D721Med (cell line): ENCODE data around the gene ARHGAP6.

ENCODE experiments used
- DNase-seq: peaks from one replicate; pipeline ENCODE4 v3.0.0; 2011; ENCODE audit warnings: low spot score; ENCODE audit not compliant: insufficient read length
- FAIRE-seq: peaks from 2 replicates; lab custom pipeline; 2011; peaks lifted over from hg19 to GRCh38; lab: Jason Lieb, UNC
- TF ChIP-seq, protein P1 (sequence below): IDR thresholded peaks from 2 replicates; pipeline ENCODE4 v1.5.1; 2012; ENCODE audit warnings: mild to moderate bottlenecking, control low read depth; ENCODE audit not compliant: insufficient read depth; ENCODE audit errors: missing control alignments

ARHGAP6 gene

DNA sequence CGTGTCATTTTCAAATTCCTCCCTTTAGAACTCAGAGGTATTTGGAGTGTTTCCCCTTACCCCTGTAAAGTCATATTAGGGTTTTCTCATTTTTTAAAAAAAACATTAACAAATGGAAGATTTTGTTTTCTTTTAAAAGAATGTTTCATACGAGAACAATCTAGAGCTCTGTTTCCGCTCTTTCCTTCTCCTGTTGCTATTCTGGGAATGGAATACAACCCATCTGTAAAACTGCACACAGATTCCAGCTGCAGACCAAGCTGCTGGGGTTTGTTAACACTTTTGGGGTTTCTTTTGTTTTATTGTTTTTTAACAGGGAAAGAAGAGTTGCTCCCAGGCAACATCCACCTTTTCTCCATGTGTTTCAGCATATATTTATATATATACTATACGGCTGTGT lies 493.3 kb downstream of the ARHGAP6 start:
- no peak for FAIRE-seq
- TF ChIP-seq, protein P1, sequence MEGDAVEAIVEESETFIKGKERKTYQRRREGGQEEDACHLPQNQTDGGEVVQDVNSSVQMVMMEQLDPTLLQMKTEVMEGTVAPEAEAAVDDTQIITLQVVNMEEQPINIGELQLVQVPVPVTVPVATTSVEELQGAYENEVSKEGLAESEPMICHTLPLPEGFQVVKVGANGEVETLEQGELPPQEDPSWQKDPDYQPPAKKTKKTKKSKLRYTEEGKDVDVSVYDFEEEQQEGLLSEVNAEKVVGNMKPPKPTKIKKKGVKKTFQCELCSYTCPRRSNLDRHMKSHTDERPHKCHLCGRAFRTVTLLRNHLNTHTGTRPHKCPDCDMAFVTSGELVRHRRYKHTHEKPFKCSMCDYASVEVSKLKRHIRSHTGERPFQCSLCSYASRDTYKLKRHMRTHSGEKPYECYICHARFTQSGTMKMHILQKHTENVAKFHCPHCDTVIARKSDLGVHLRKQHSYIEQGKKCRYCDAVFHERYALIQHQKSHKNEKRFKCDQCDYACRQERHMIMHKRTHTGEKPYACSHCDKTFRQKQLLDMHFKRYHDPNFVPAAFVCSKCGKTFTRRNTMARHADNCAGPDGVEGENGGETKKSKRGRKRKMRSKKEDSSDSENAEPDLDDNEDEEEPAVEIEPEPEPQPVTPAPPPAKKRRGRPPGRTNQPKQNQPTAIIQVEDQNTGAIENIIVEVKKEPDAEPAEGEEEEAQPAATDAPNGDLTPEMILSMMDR: no peak
- no peak for DNase-seq

DNA sequence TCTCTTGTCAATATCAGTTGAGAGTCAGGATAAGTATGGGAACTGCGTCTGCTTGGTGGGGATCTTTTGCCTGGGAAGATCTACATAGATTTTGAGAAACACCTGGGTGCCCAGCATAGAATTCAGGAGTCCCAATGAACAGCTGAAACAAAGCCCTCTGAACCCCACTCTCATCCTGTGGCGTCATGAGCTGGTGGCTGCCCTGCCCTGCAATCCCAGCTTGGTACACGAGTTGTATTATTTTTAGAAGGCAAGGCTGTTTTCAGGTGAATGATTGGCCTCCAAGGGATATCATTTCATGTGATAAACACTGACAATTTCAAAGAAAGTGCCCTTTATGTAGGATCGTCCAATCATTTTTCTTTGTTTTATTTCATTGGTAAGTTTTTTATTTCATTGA lies 493.8 kb downstream of the ARHGAP6 start:
- FAIRE-seq: no peak
- DNase-seq: no peak
- TF ChIP-seq, protein P1: no peak

DNA sequence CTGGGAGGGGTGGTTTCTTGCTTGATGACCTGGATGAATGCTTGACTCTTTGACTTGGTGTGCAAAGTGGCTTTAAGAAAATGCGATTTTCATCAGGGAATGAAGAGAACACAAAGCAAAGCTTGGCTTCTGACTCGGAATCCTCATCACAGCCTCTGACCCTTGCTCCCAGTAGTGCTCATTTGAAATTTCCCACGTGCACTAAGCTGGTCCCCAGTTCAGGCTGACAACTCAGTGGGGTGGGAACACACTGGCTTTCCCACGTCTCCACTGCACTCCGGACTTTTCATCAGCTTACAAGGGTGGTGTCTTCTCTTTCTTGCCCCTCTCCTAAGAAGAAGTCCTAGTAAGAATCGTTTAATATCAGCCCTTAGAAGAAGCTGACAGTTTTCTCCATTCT lies 501.3 kb downstream of the ARHGAP6 start:
- DNase-seq (no peak), FAIRE-seq (no peak)
- TF ChIP-seq, protein P1: no peak

- no peak for DNase-seq
- TF ChIP-seq, protein P1: no peak
- FAIRE-seq: no peak
These were observed 506.6 kb downstream of the ARHGAP6 start for GRCh38 chrX:11159149-11159548.

GRCh38 chrX:11151799-11152559 lies 513.7 kb downstream of the ARHGAP6 start:
- TF ChIP-seq, protein P1: no peak
- FAIRE-seq (no peak), DNase-seq (no peak)

DNA sequence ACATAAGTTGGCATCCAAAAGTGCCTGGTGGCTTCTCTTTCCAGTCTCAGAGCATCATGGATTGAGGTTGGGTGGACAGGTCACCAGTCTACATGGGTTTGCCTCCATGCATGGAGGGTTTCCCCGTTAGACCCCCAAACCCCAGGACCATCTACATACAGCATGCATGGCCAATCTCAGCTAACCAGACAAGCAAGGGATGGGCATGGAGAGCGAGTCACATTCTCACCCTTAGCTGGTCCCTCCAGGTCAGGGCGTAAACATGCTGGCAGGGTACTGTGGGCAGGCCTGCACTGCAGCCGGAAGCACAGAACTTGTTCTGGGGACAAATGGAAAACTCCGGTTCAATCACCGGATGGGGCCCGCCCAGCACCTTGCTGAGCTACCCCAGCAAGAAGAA lies 517.3 kb downstream of the ARHGAP6 start:
- TF ChIP-seq, protein P1: no peak
- DNase-seq: no peak
- no peak for FAIRE-seq

DNA sequence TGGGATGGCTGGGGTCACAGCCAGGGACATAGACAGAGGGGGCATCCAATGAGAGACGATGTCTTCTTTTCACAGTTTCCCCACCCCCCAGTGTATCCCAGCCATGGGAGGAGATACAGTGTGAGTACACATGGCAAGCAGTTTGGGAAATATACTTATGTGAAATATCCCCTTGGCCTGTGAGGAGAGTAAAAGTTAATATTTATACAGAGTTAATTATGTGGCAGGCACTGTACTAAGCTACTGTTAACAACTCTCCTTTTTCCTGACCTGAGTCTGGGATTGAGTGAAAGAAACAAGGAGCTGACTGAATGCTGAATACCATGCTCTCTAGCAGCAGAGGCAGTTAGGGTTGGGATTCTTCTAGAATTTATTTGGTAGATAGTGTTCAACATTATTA lies 519.3 kb downstream of the ARHGAP6 start:
- TF ChIP-seq, protein P1: no peak
- FAIRE-seq (no peak), DNase-seq (no peak)
